HEK293 (cell line): ENCODE data around the gene TNXB.
A peak's percentile ranks its signal among the peaks of the same experiment; 100 is the strongest.

Experiments
- CTCF ChIP-seq: fragments of 450-650 bp; formaldehyde crosslinking; IDR thresholded peaks from 2 replicates; pipeline ENCODE4 v1.5.1; 2016; ENCODE audit warnings: missing biosample characterization, missing genetic modification characterization
- HOXD13 ChIP-seq: sonication (generic); formaldehyde crosslinking; IDR thresholded peaks from 2 replicates; pipeline ENCODE4 v1.8.0; 2022; ENCODE audit warnings: missing genetic modification reagents, borderline replicate concordance
- IKZF3 ChIP-seq: fragments of 450-650 bp; IDR thresholded peaks from 2 replicates; pipeline ENCODE4 v1.5.0; 2018; ENCODE audit warnings: missing biosample characterization, mild to moderate bottlenecking, missing genetic modification characterization, moderate library complexity
- INSM2 ChIP-seq: fragments of 450-650 bp; formaldehyde crosslinking; IDR thresholded peaks from 2 replicates; pipeline ENCODE4 v1.5.1; 2016; ENCODE audit warnings: missing biosample characterization, missing genetic modification characterization
- KLF10 ChIP-seq: fragments of 450-650 bp; IDR thresholded peaks from 2 replicates; pipeline ENCODE4 v1.5.1; 2018; ENCODE audit warnings: missing biosample characterization, mild to moderate bottlenecking, missing genetic modification characterization
- KLF7 ChIP-seq: fragments of 450-650 bp; formaldehyde crosslinking; IDR thresholded peaks from 2 replicates; pipeline ENCODE4 v1.5.1; 2016; ENCODE audit warnings: missing biosample characterization, missing genetic modification characterization, borderline replicate concordance
- PRDM1 ChIP-seq: fragments of 450-650 bp; formaldehyde crosslinking; IDR thresholded peaks from 2 replicates; pipeline ENCODE4; 2016; ENCODE audit warnings: missing biosample characterization, missing genetic modification characterization
- TCF7L2 ChIP-seq: IDR thresholded peaks from 2 replicates; pipeline ENCODE4 v1.6.1; 2011; ENCODE audit warnings: low read depth, mild to moderate bottlenecking, inconsistent platforms, low read length, moderate library complexity, borderline replicate concordance
- ZBTB17 ChIP-seq: fragments of 450-650 bp; formaldehyde crosslinking; IDR thresholded peaks from 2 replicates; pipeline ENCODE4 v1.5.1; 2016; ENCODE audit warnings: missing biosample characterization, missing genetic modification characterization
- ZBTB26 ChIP-seq: fragments of 450-650 bp; formaldehyde crosslinking; optimal IDR thresholded peaks from 2 replicates; pipeline ENCODE3; 2016; ENCODE audit warnings: missing biosample characterization, mild to moderate bottlenecking, missing genetic modification characterization
- ZBTB48 ChIP-seq: fragments of 450-650 bp; formaldehyde crosslinking; IDR thresholded peaks from 2 replicates; pipeline ENCODE4 v1.5.1; 2016; ENCODE audit warnings: missing biosample characterization, missing genetic modification characterization
- ZNF2 ChIP-seq: fragments of 450-650 bp; formaldehyde crosslinking; IDR thresholded peaks from 2 replicates; pipeline ENCODE4 v1.5.1; 2016; ENCODE audit warnings: missing biosample characterization, missing genetic modification characterization
- ZNF211 ChIP-seq: fragments of 450-650 bp; formaldehyde crosslinking; IDR thresholded peaks from 2 replicates; pipeline ENCODE4 v1.5.1; 2016; ENCODE audit warnings: low read depth, missing biosample characterization, missing genetic modification characterization
- ZNF654 ChIP-seq: fragments of 450-650 bp; formaldehyde crosslinking; IDR thresholded peaks from 2 replicates; pipeline ENCODE4 v1.5.1; 2016; ENCODE audit warnings: low read depth, missing biosample characterization, missing genetic modification characterization
- ZNF660 ChIP-seq: fragments of 450-650 bp; IDR thresholded peaks from 2 replicates; pipeline ENCODE4 v1.5.1; 2018; ENCODE audit warnings: missing biosample characterization, mild to moderate bottlenecking, missing genetic modification characterization
- ZNF76 ChIP-seq: fragments of 450-650 bp; formaldehyde crosslinking; IDR thresholded peaks from 2 replicates; pipeline ENCODE4; 2016; ENCODE audit warnings: low read depth, missing biosample characterization, missing genetic modification characterization, borderline replicate concordance
- ZSCAN30 ChIP-seq: fragments of 450-650 bp; IDR thresholded peaks from 2 replicates; pipeline ENCODE4 v1.5.1; 2018; ENCODE audit warnings: missing biosample characterization, mild to moderate bottlenecking, missing genetic modification characterization, moderate library complexity
- TF ChIP-seq, protein P1 (sequence below): fragments of 450-650 bp; formaldehyde crosslinking; IDR thresholded peaks from 2 replicates; pipeline ENCODE4 v1.5.1; 2016; ENCODE audit warnings: missing biosample characterization, missing genetic modification characterization
- TF ChIP-seq, protein P2 (sequence below): fragments of 450-650 bp; formaldehyde crosslinking; IDR thresholded peaks from 2 replicates; pipeline ENCODE4 v1.5.1; 2016; ENCODE audit warnings: missing biosample characterization, missing genetic modification characterization
- TF ChIP-seq, protein P3 (sequence below): fragments of 450-650 bp; formaldehyde crosslinking; IDR thresholded peaks from 2 replicates; pipeline ENCODE4; 2016; ENCODE audit warnings: missing biosample characterization, missing genetic modification characterization

Gene TNXB

DNA sequence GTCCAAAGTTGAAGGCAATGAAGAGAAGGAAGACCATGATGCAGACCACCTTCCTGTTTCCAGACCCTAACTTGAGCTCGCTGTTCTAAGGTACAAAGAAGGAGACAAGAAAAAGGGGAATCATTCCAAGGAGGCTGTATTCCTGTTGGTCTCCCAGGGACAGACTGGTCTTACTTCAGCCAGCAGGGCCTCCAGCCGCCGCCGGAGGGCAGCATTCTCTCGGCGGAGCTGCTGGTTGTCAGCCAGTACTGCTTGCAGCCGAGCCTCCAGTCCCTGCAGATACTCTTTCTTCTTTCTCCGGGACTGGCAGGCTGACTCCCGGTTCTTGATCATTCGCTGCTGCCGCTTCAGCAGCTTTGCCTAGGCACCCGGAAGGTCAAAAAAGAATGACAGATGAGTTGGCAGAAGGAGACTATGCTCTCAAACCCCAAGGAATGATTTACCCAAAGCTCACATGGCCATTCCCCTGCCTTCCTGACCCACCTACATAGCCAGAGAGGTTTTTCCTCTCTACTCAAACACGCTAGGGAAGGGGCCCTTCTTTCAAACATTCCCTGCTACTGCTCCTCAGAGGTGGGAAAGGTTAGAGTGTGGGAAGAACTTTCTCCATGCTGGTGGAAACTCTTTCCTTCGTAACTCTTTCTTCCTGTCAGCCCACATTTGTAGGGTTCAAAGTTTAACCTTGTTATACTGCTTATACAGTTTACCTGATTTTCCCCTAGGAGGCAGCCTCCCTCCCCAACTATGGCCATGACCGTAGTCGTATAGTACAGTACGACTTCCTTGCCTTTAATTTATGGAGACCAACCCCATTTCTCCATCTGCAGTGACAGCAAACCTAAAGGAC, 9.9 kb upstream of the TNXB start (continued):
- TF ChIP-seq, protein P1, sequence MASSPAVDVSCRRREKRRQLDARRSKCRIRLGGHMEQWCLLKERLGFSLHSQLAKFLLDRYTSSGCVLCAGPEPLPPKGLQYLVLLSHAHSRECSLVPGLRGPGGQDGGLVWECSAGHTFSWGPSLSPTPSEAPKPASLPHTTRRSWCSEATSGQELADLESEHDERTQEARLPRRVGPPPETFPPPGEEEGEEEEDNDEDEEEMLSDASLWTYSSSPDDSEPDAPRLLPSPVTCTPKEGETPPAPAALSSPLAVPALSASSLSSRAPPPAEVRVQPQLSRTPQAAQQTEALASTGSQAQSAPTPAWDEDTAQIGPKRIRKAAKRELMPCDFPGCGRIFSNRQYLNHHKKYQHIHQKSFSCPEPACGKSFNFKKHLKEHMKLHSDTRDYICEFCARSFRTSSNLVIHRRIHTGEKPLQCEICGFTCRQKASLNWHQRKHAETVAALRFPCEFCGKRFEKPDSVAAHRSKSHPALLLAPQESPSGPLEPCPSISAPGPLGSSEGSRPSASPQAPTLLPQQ (tag by site-specific recombination) = 0 out of 2 replicates have a peak, but pooled peaks have one; percentile 16
- TF ChIP-seq ZNF660 (tag by site-specific recombination) = peak; percentile 68; the same call in 1 of the 2 replicates
- no peak for TF ChIP-seq ZBTB26 (tag by site-specific recombination)
- peak; percentile 68 for TF ChIP-seq PRDM1 (tag by site-specific recombination)
- peak; percentile 66; the same call in 1 of the 2 replicates for TF ChIP-seq ZSCAN30 (tag by site-specific recombination)
- no peak for TF ChIP-seq KLF7
- TF ChIP-seq ZBTB48 = no peak
- no peak for TF ChIP-seq TCF7L2
- 0 out of 2 replicates have a peak, but pooled peaks have one; percentile 12 for TF ChIP-seq ZNF211 (tag by site-specific recombination)
- peak; percentile 77 for TF ChIP-seq ZNF654 (tag by site-specific recombination)
- TF ChIP-seq, protein P2, sequence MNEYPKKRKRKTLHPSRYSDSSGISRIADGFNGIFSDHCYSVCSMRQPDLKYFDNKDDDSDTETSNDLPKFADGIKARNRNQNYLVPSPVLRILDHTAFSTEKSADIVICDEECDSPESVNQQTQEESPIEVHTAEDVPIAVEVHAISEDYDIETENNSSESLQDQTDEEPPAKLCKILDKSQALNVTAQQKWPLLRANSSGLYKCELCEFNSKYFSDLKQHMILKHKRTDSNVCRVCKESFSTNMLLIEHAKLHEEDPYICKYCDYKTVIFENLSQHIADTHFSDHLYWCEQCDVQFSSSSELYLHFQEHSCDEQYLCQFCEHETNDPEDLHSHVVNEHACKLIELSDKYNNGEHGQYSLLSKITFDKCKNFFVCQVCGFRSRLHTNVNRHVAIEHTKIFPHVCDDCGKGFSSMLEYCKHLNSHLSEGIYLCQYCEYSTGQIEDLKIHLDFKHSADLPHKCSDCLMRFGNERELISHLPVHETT (tag by site-specific recombination) = no peak
- no peak for TF ChIP-seq HOXD13
- TF ChIP-seq ZNF76 (tag by site-specific recombination) = no peak
- peak; percentile 65 for TF ChIP-seq IKZF3
- 0 out of 2 replicates have a peak, but pooled peaks have one; percentile 43 for TF ChIP-seq KLF10 (tag by site-specific recombination)
- TF ChIP-seq ZNF2 (tag by site-specific recombination) = 0 out of 2 replicates have a peak, but pooled peaks have one; percentile 13
- no peak for TF ChIP-seq INSM2
- TF ChIP-seq CTCF (tag by site-specific recombination) = peak; percentile 87
- TF ChIP-seq, protein P3, sequence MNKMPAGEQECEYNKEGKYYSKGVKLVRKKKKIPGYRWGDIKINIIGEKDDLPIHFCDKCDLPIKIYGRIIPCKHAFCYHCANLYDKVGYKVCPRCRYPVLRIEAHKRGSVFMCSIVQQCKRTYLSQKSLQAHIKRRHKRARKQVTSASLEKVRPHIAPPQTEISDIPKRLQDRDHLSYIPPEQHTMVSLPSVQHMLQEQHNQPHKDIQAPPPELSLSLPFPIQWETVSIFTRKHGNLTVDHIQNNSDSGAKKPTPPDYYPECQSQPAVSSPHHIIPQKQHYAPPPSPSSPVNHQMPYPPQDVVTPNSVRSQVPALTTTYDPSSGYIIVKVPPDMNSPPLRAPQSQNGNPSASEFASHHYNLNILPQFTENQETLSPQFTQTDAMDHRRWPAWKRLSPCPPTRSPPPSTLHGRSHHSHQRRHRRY (tag by site-specific recombination) = no peak
- TF ChIP-seq ZBTB17 (tag by site-specific recombination) = peak; percentile 84
